Caco-2 (cell line): ENCODE measurements around the gene CLECL1. TPM values are rescaled to one million over a fixed set of nuclear protein-coding genes. Genes with fewer than 3 reads are reported as not detected.

Experiments used
- BruUV-seq: library from RNA; stranded (reverse); fragments of 400-500 nt; replicated peaks from 2 replicates; lab custom pipeline; 2021; lab: Mats Ljungman, UMichigan
- CTCF ChIA-PET: fragments of 300-600 bp; sonication (Branson Sonifier 250); formaldehyde crosslinking; loops from one replicate; lab custom pipeline; 2022; ENCODE audit warnings: antibody characterized with exemption; lab: Charles Lee
- POLR2A ChIA-PET: fragments of 300-600 bp; sonication (Branson Sonifier 250); formaldehyde crosslinking; loops from one replicate; lab custom pipeline; 2022; ENCODE audit warnings: antibody characterized with exemption; lab: Charles Lee
- DNase-seq, 2 experiments: peaks; one replicate each; pipeline versions ENCODE4 v3.0.0 to v3.0.0-alpha.2; 2020 to 2022
- H3K27me3 ChIP-seq: replicated peaks from 2 replicates; pipeline ENCODE4 v1.6.0; 2011; ENCODE audit warnings: low read length; ENCODE audit not compliant: control insufficient read depth, insufficient read depth
- H3K36me3 ChIP-seq: 2 replicates; pipeline ENCODE4 v1.5.1; 2011; ENCODE audit warnings: low read length; ENCODE audit not compliant: control insufficient read depth, insufficient read depth
- H3K4me1 ChIP-seq: fragments of 250-450 bp; sonication (Bioruptor Pico); 2 replicates; pipeline ENCODE4 v1.5.1; 2020; ENCODE audit warnings: mild to moderate bottlenecking
- H3K4me3 ChIP-seq: 2 replicates; pipeline ENCODE4 v1.5.1; 2011; ENCODE audit warnings: low read depth, mild to moderate bottlenecking, control low read depth, low read length
- H3K9me3 ChIP-seq: fragments of 250-450 bp; sonication (Bioruptor Pico); 2 replicates; pipeline ENCODE4 v1.5.1; 2020; ENCODE audit warnings: mild to moderate bottlenecking, moderate library complexity
- H3K27ac Mint-ChIP-seq: one replicate; pipeline ENCODE4 v1.8.0; 2022; ENCODE audit warnings: mixed read lengths; ENCODE audit not compliant: unreplicated experiment
- H3K27me3 Mint-ChIP-seq: one replicate; pipeline ENCODE4 v1.8.0; 2022; ENCODE audit warnings: mixed read lengths; ENCODE audit not compliant: insufficient read depth, unreplicated experiment
- H3K36me3 Mint-ChIP-seq: one replicate; pipeline ENCODE4 v1.8.0; 2022; ENCODE audit warnings: mild to moderate bottlenecking, mixed read lengths; ENCODE audit not compliant: insufficient read depth, unreplicated experiment
- H3K4me1 Mint-ChIP-seq: one replicate; pipeline ENCODE4 v1.8.0; 2022; ENCODE audit warnings: low read depth, mixed read lengths; ENCODE audit not compliant: unreplicated experiment
- H3K4me3 Mint-ChIP-seq: one replicate; pipeline ENCODE4 v1.8.0; 2022; ENCODE audit warnings: mild to moderate bottlenecking, moderate library complexity, mixed read lengths; ENCODE audit not compliant: unreplicated experiment
- H3K9me3 Mint-ChIP-seq: one replicate; pipeline ENCODE4 v1.8.0; 2022; ENCODE audit warnings: mixed read lengths; ENCODE audit not compliant: unreplicated experiment
- intact Hi-C: fragments of 100-400 bp; cut with micrococcal nuclease; formaldehyde crosslinking; loops from one replicate; pipeline ENCODE4 v1.10.0; 2022; ENCODE audit not compliant: unreplicated experiment
- total RNA-seq: library from RNA; stranded (reverse); gene quantifications from 2 replicates; pipeline ENCODE4 v1.2.3, GENCODE V29; 2022
- TF ChIP-seq, protein P1 (sequence below), 2 experiments: fragments of 200-600 bp in 1 of 2; IDR thresholded peaks; 1 replicate in 1 of 2; 2 replicates in 1 of 2; pipeline versions ENCODE4 v1.5.1 to v1.8.0; 2011 to 2022; ENCODE audit warnings: antibody characterized with exemption in 1 of 2, control low read depth in 1 of 2, inconsistent platforms in 1 of 2, low read depth in 1 of 2, low read length in 1 of 2, mild to moderate bottlenecking in 1 of 2, moderate library complexity in 1 of 2; ENCODE audit not compliant: insufficient read depth in 1 of 2, severe bottlenecking in 1 of 2, unreplicated experiment in 1 of 2

Gene CLECL1
- total RNA-seq, 1 experiment from 2014 or later: not detected

DNA sequence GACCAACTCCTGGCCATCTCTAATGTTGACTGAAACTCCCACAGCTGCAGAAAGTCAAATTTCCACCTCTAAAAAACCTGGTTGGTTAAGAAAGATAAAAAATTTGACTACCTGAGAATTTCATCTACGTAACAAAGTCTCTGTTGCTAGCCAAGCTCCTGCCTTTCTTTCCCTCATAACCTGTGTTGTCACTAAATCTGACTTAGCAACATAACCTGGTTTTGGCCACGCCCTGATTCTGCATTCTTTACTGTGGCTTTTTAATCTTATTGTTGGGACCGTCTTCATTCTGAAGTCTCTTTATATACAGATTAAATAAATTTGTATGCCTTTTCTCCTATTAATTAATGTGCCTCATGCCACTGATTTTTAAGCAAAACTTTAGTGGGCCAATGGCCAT lies 43.9 kb upstream of the CLECL1 start:
- no peak for DNase-seq
- Mint-ChIP-seq H3K36me3 (no peaks in the 10 kb centered on the region), H3K9me3 (no peaks in the 10 kb centered on the region), H3K27me3 (peaks cover 20% of the 10 kb centered on the region), H3K4me1 (no peaks in the 10 kb centered on the region), H3K4me3 (no peak overlapping the region), H3K27ac (no peak overlapping the region)
- TF ChIP-seq, protein P1, sequence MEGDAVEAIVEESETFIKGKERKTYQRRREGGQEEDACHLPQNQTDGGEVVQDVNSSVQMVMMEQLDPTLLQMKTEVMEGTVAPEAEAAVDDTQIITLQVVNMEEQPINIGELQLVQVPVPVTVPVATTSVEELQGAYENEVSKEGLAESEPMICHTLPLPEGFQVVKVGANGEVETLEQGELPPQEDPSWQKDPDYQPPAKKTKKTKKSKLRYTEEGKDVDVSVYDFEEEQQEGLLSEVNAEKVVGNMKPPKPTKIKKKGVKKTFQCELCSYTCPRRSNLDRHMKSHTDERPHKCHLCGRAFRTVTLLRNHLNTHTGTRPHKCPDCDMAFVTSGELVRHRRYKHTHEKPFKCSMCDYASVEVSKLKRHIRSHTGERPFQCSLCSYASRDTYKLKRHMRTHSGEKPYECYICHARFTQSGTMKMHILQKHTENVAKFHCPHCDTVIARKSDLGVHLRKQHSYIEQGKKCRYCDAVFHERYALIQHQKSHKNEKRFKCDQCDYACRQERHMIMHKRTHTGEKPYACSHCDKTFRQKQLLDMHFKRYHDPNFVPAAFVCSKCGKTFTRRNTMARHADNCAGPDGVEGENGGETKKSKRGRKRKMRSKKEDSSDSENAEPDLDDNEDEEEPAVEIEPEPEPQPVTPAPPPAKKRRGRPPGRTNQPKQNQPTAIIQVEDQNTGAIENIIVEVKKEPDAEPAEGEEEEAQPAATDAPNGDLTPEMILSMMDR (IDR thresholded peaks at IDR 0.05; ENCODE audit: insufficient read depth in 1 of 2, low read depth in 1 of 2, low read length in 1 of 2, severe bottlenecking in 1 of 2, unreplicated experiment in 1 of 2): no peak
- no peaks in the 10 kb centered on the region for H3K27me3 ChIP-seq
- no peaks in the 10 kb centered on the region for H3K9me3 ChIP-seq
- H3K4me1 ChIP-seq: no peaks in the 10 kb centered on the region
- intact Hi-C loops: no loop called here
- BruUV-seq: no TSS peak
- H3K36me3 ChIP-seq: no peaks in the 10 kb centered on the region
- no peak overlapping the region for H3K4me3 ChIP-seq
- ChIA-PET CTCF (no interaction called here), POLR2A (no interaction called here)

- ChIA-PET POLR2A (no interaction called here), CTCF (no interaction called here)
- Histone ChIP-seq H3K27me3 (no peaks in the 10 kb centered on the region), H3K36me3 (no peaks in the 10 kb centered on the region), H3K9me3 (no peaks in the 10 kb centered on the region), H3K4me3 (no peak overlapping the region), H3K4me1 (no peaks in the 10 kb centered on the region)
- no peaks in the 10 kb centered on the region for H3K36me3 Mint-ChIP-seq
- H3K9me3 Mint-ChIP-seq: no peaks in the 10 kb centered on the region
- intact Hi-C loops: no loop called here
- H3K4me3 Mint-ChIP-seq: no peak overlapping the region
- DNase-seq: no peak
- no TSS peak for BruUV-seq
- H3K27ac Mint-ChIP-seq: no peak overlapping the region
- H3K4me1 Mint-ChIP-seq: no peaks in the 10 kb centered on the region
- TF ChIP-seq, protein P1 (IDR thresholded peaks at IDR 0.05; ENCODE audit: insufficient read depth in 1 of 2, low read depth in 1 of 2, low read length in 1 of 2, severe bottlenecking in 1 of 2, unreplicated experiment in 1 of 2): no peak
- peaks cover 19% of the 10 kb centered on the region for H3K27me3 Mint-ChIP-seq
Measured at GRCh38 chr12:9773216-9773877, 40.5 kb upstream of the CLECL1 start.

GRCh38 chr12:9763025-9763424 lies 30.1 kb upstream of the CLECL1 start:
- no peaks in the 10 kb centered on the region for H3K4me1 ChIP-seq
- intact Hi-C loops: no loop called here
- H3K36me3 ChIP-seq: no peaks in the 10 kb centered on the region
- no peak overlapping the region for H3K27ac Mint-ChIP-seq
- H3K36me3 Mint-ChIP-seq: no peaks in the 10 kb centered on the region
- no peak for DNase-seq
- H3K9me3 ChIP-seq: no peaks in the 10 kb centered on the region
- ChIA-PET POLR2A (no interaction called here), CTCF (no interaction called here)
- H3K4me1 Mint-ChIP-seq: no peaks in the 10 kb centered on the region
- no peaks in the 10 kb centered on the region for H3K9me3 Mint-ChIP-seq
- H3K27me3 ChIP-seq: no peaks in the 10 kb centered on the region
- peaks cover 29% of the 10 kb centered on the region for H3K27me3 Mint-ChIP-seq
- H3K4me3 Mint-ChIP-seq: no peak overlapping the region
- TF ChIP-seq, protein P1 (IDR thresholded peaks at IDR 0.05; ENCODE audit: insufficient read depth in 1 of 2, low read depth in 1 of 2, low read length in 1 of 2, severe bottlenecking in 1 of 2, unreplicated experiment in 1 of 2): no peak
- no TSS peak for BruUV-seq
- H3K4me3 ChIP-seq: no peak overlapping the region
